Measurements from ENCODE around the gene ESYT3.

The ESYT3 gene

GRCh38 chr3:138443521-138444503 is 9.4 kb downstream of the ESYT3 start:
- no peak overlapping the region for H3K9ac ChIP-seq (ENCODE audit: insufficient read length, low read depth)
- TF ChIP-seq SUZ12 (IDR thresholded peaks at IDR 0.05; ENCODE audit: extremely low read depth, insufficient read depth, insufficient read length) (no peak), ZNF274 (IDR thresholded peaks at IDR 0.05; ENCODE audit: low read depth, low read length) (no peak), YY1 (IDR thresholded peaks at IDR 0.05; ENCODE audit: insufficient read depth, insufficient read length) (no peak)
- no peak overlapping the region for H3K4me3 ChIP-seq (ENCODE audit: insufficient read length, low read depth)

GRCh38 chr3:138445236-138445635 is 10.8 kb downstream of the ESYT3 start:
- Histone ChIP-seq H3K9ac (ENCODE audit: insufficient read length, low read depth) (no peak overlapping the region), H3K9me3 (ENCODE audit: insufficient read depth, low read length) (no peaks in the 10 kb centered on the region), H3K4me3 (ENCODE audit: insufficient read length, low read depth) (no peak overlapping the region), H3K4me1 (ENCODE audit: insufficient read depth, insufficient read length) (peaks cover 14% of the 10 kb centered on the region), H3K27me3 (ENCODE audit: insufficient read depth, insufficient read length) (no peaks in the 10 kb centered on the region), H3K36me3 (ENCODE audit: insufficient read depth, insufficient read length, low read length) (peaks cover 5% of the 10 kb centered on the region)
- TF ChIP-seq SUZ12 (IDR thresholded peaks at IDR 0.05; ENCODE audit: extremely low read depth, insufficient read depth, insufficient read length): no peak
- TF ChIP-seq YY1 (IDR thresholded peaks at IDR 0.05; ENCODE audit: insufficient read depth, insufficient read length): no peak
- TF ChIP-seq ZNF274 (IDR thresholded peaks at IDR 0.05; ENCODE audit: low read depth, low read length): no peak
- no peak for DNase-seq (ENCODE audit: low read depth, low spot score)

More at GRCh38 chr3:138443521-138444503, 9.4 kb downstream of the ESYT3 start:
- peaks cover 8% of the 10 kb centered on the region for H3K36me3 ChIP-seq (ENCODE audit: insufficient read depth, insufficient read length, low read length)
- H3K4me1 ChIP-seq (ENCODE audit: insufficient read depth, insufficient read length): peaks cover 26% of the 10 kb centered on the region
- H3K27me3 ChIP-seq (ENCODE audit: insufficient read depth, insufficient read length): no peaks in the 10 kb centered on the region
- no peaks in the 10 kb centered on the region for H3K9me3 ChIP-seq (ENCODE audit: insufficient read depth, low read length)
- DNase-seq (ENCODE audit: low read depth, low spot score): no peak

DNA sequence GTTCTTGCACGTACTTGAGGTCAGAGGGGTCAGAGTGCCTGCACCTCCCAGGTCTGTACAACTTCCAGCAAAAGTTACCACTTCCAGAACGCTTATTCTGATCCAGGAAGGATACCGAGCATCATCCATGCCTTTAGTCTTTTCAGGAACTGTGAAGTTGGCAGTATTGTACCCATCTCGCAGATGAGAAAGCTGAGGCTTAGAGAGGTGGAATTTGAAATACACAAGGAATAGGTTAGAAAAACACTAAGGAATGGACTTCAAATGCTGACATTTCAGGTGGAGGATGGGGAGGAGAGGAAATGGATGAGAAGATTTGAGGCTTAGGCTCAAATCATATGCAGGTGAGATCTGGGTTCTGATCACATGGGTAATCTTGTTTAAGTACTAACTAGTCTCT is 11.2 kb downstream of the ESYT3 start:
- no peaks in the 10 kb centered on the region for H3K9me3 ChIP-seq (ENCODE audit: insufficient read depth, low read length)
- H3K4me1 ChIP-seq (ENCODE audit: insufficient read depth, insufficient read length): peaks cover 15% of the 10 kb centered on the region
- H3K4me3 ChIP-seq (ENCODE audit: insufficient read length, low read depth): no peak overlapping the region
- H3K36me3 ChIP-seq (ENCODE audit: insufficient read depth, insufficient read length, low read length): peaks cover 5% of the 10 kb centered on the region
- no peak for DNase-seq (ENCODE audit: low read depth, low spot score)
- TF ChIP-seq SUZ12 (IDR thresholded peaks at IDR 0.05; ENCODE audit: extremely low read depth, insufficient read depth, insufficient read length) (no peak), YY1 (IDR thresholded peaks at IDR 0.05; ENCODE audit: insufficient read depth, insufficient read length) (no peak), ZNF274 (IDR thresholded peaks at IDR 0.05; ENCODE audit: low read depth, low read length) (no peak)
- H3K9ac ChIP-seq (ENCODE audit: insufficient read length, low read depth): no peak overlapping the region
- H3K27me3 ChIP-seq (ENCODE audit: insufficient read depth, insufficient read length): no peaks in the 10 kb centered on the region

DNA sequence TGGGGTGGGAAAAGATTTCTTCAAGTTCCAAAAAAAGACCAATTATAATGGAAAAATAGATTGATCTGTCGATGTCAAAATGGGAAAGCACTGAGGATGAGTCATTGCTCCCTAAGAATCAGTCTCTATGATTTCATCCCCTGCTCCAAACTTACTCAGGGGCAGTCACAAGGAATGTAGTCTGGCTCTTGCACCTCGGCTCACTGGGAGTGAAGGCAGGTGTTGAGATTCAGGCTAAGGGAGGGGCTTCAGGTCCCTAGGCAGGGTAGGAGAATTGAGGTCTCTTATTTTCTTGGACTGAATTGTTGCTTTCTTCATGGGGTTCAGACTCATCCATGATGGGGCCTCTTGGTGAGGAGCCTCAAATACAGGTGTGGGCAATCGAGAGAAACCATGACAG is 14.2 kb downstream of the ESYT3 start:
- peaks cover 5% of the 10 kb centered on the region for H3K36me3 ChIP-seq (ENCODE audit: insufficient read depth, insufficient read length, low read length)
- no peak overlapping the region for H3K4me3 ChIP-seq (ENCODE audit: insufficient read length, low read depth)
- H3K27me3 ChIP-seq (ENCODE audit: insufficient read depth, insufficient read length): no peaks in the 10 kb centered on the region
- H3K4me1 ChIP-seq (ENCODE audit: insufficient read depth, insufficient read length): peaks cover 14% of the 10 kb centered on the region
- no peak overlapping the region for H3K9ac ChIP-seq (ENCODE audit: insufficient read length, low read depth)
- no peak for TF ChIP-seq ZNF274 (IDR thresholded peaks at IDR 0.05; ENCODE audit: low read depth, low read length)
- no peaks in the 10 kb centered on the region for H3K9me3 ChIP-seq (ENCODE audit: insufficient read depth, low read length)
- no peak for DNase-seq (ENCODE audit: low read depth, low spot score)

DNA sequence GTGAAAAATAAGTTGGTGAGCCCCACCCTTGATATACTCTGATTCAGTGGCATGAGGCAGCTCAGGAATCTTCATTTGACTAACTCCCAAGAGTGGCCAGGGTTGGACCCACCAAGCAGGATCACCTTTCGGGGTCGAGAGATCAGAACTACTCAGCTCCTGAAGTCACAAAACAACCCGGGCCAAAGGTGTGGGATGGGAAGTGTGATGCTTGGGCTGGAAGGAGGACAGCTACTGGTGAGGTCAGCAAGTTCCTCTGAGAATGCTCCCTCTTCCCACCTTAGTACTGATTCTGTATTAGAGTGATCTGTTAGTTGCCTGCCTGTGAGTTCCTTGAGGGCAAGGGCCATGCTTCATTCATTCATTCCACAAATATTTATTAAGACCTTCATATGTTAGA is 15.1 kb downstream of the ESYT3 start:
- Histone ChIP-seq H3K4me3 (ENCODE audit: insufficient read length, low read depth) (no peak overlapping the region), H3K9me3 (ENCODE audit: insufficient read depth, low read length) (no peaks in the 10 kb centered on the region), H3K27me3 (ENCODE audit: insufficient read depth, insufficient read length) (no peaks in the 10 kb centered on the region), H3K36me3 (ENCODE audit: insufficient read depth, insufficient read length, low read length) (peaks cover 5% of the 10 kb centered on the region), H3K4me1 (ENCODE audit: insufficient read depth, insufficient read length) (peaks cover 13% of the 10 kb centered on the region), H3K9ac (ENCODE audit: insufficient read length, low read depth) (no peak overlapping the region)
- no peak for TF ChIP-seq SUZ12 (IDR thresholded peaks at IDR 0.05; ENCODE audit: extremely low read depth, insufficient read depth, insufficient read length)
- TF ChIP-seq YY1 (IDR thresholded peaks at IDR 0.05; ENCODE audit: insufficient read depth, insufficient read length): no peak
- no peak for TF ChIP-seq ZNF274 (IDR thresholded peaks at IDR 0.05; ENCODE audit: low read depth, low read length)
- no peak for DNase-seq (ENCODE audit: low read depth, low spot score)

DNA sequence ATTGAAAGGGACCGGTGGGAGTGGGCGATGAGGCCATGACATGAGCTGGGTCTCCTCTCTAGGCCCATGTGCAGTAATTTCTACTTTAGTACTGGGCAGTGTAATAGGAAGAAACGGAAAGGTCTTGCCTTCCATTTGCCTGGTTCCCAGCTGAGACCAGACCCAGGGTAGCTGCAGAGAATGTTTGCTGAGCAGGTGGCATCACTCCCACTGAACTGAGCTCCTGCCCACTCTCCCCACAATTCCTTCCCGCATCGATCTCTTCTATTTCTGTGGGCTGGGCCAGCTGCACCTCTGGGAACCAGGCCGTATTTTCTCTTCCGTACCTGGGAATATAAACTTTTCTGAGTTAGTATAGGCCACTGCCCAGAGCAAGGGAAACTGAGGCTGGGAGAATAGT is 15.8 kb downstream of the ESYT3 start:
- peaks cover 9% of the 10 kb centered on the region for H3K36me3 ChIP-seq (ENCODE audit: insufficient read depth, insufficient read length, low read length)

DNA sequence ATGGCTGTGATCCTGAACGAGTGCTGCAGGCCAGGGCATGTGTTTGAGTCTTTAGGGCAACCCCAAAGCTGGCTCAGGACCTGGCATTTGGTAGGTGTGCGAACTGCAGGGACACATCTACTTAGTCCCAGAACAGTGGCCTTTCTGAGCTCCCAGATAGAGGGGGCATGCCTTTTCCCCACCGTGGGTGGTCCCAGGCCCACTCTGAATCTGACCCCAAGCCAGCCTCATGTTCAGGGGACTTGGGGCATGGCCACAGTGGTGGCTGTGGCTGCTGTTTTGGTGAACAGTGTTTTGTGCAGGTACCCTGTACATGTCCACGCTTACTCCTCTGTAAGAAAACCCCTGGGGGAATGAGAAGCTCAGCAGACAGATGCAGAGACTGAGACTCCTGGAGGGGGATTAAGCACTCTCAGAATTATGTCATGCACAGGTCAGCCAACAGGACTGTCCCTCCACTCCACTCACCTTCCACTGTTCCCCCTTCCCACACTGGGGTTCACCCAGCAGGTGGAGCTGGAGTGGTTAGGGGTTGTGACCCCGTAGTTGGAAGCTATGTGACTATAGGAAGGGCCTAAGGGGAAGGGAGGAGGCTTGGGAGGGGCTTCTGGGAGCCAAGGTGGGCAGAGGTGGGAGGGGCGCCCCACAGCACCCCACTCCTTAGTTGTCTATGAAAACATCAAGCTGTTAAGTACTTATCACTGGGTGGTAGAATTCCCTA is 16.4 kb downstream of the ESYT3 start:
- peaks cover 11% of the 10 kb centered on the region for H3K4me1 ChIP-seq (ENCODE audit: insufficient read depth, insufficient read length)
- H3K9me3 ChIP-seq (ENCODE audit: insufficient read depth, low read length): no peaks in the 10 kb centered on the region
- no peak for DNase-seq (ENCODE audit: low read depth, low spot score)
- TF ChIP-seq YY1 (IDR thresholded peaks at IDR 0.05; ENCODE audit: insufficient read depth, insufficient read length) (no peak), ZNF274 (IDR thresholded peaks at IDR 0.05; ENCODE audit: low read depth, low read length) (no peak), SUZ12 (IDR thresholded peaks at IDR 0.05; ENCODE audit: extremely low read depth, insufficient read depth, insufficient read length) (no peak)
- no peak overlapping the region for H3K4me3 ChIP-seq (ENCODE audit: insufficient read length, low read depth)
- H3K9ac ChIP-seq (ENCODE audit: insufficient read length, low read depth): no peak overlapping the region
- peaks cover 11% of the 10 kb centered on the region for H3K36me3 ChIP-seq (ENCODE audit: insufficient read depth, insufficient read length, low read length)
- no peaks in the 10 kb centered on the region for H3K27me3 ChIP-seq (ENCODE audit: insufficient read depth, insufficient read length)

More for the DNA sequence above, 15.8 kb downstream of the ESYT3 start:
- DNase-seq (ENCODE audit: low read depth, low spot score): no peak
- Histone ChIP-seq H3K4me1 (ENCODE audit: insufficient read depth, insufficient read length) (peaks cover 11% of the 10 kb centered on the region), H3K27me3 (ENCODE audit: insufficient read depth, insufficient read length) (no peaks in the 10 kb centered on the region), H3K9me3 (ENCODE audit: insufficient read depth, low read length) (no peaks in the 10 kb centered on the region), H3K4me3 (ENCODE audit: insufficient read length, low read depth) (no peak overlapping the region), H3K9ac (ENCODE audit: insufficient read length, low read depth) (no peak overlapping the region)
- TF ChIP-seq ZNF274 (IDR thresholded peaks at IDR 0.05; ENCODE audit: low read depth, low read length): no peak
- no peak for TF ChIP-seq YY1 (IDR thresholded peaks at IDR 0.05; ENCODE audit: insufficient read depth, insufficient read length)
- TF ChIP-seq SUZ12 (IDR thresholded peaks at IDR 0.05; ENCODE audit: extremely low read depth, insufficient read depth, insufficient read length): no peak

All from NT2/D1 (cell line).